Stimulated activated CD4-positive, alpha-beta T cell treated with anti-CD3 and anti-CD28 coated beads, Interleukin-2, amount 100 ng/mL, for 4 hours (primary cell): ENCODE results near the gene NRN1.
"Not testable (repeated sequence)": the region's sequence is repeated elsewhere in the genome, so short reads cannot be mapped to it uniquely, and the experiment has no call there.

ENCODE experiments used
- DNase-seq: peaks from one replicate; pipeline ENCODE4 v3.0.0-alpha.2; 2020; ENCODE audit warnings: low read depth

Gene NRN1

DNA sequence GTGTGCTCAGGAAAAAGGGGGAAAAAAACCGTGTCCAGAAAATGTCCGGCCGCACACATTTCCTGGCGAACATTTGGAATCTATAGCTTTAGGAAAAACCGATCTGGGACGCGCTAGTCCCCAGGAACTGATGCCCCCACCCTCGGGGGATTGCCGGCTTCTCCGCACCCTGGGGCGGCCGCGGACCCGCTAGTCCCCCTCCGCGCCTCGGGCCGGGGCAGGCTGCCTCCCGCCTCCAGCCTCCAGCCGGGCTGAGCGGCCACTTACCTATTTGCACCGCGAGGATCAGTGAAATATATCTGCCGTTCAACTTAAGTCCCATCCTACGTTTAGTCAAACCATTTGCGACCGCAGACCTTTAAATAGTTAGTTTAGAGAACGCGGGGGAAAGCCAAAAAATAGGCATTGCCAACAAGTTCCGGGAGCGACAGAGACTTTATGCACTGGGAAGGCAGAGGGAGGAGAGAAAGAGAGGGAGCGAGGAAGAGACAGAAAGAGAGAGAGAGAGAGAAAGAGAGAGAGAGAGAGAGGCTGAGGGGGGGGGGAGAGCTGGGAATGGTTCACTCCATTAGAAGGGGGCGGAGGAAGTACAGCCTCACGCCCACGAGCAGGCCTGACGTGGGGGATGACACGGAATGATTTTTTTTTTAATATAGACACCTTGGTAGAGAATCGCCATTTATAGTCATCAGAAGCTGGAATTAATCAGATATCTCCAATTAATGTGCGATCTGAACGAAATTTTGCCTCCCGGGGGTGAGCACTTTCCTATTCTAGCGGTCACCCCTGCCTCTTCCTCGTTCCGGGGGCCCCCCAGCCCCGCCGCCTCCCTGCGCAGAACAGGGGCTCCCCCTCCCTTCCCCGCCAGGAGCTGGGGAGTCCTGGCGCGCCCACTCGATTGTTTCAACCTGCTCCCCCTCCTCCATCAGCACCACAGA, at the start of gene NRN1:
Gene NRN1 (minus strand): TSS at position 498 of the 938 bp plus-strand sequence. CDS start 176 bp downstream, at position 322.
- no peak for DNase-seq

DNA sequence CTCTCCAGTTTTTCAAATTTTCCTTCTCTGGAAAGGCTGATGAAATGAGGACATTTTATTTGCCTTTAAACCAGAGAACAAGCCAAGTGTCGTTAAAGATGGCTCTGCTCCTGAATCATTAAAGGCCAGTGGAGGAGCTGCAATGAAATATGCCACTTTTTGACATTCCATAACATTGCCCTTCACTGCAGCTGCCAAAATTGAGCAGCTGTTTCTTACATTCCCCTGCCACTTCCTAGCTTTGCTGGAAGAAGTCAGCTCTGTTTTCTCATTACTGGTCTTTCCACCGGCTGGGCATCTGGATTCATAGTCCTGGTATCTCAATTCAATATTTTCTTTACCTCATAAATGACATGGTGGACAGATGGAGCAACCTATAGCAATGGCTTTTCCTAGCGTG, 45.5 kb upstream of the NRN1 start:
- no peak for DNase-seq

DNA sequence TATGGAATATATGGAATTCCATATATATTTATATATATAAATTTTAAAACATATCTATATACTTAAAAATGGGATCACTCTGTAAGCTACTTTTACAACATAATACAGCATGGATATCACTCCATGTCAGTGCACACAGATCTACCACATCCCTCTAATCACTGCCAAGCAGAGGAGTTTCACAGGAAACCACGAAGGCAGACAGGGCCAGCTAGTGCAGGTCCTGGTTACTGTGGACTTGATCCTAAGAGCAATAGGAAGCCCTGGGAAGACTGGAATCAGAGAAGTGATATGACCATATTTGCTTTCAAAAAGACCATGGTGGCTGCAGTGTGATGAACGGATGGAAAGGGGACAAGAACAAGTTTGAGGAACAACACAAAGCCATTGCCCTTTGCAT, 40.0 kb upstream of the NRN1 start:
- no peak for DNase-seq

DNA sequence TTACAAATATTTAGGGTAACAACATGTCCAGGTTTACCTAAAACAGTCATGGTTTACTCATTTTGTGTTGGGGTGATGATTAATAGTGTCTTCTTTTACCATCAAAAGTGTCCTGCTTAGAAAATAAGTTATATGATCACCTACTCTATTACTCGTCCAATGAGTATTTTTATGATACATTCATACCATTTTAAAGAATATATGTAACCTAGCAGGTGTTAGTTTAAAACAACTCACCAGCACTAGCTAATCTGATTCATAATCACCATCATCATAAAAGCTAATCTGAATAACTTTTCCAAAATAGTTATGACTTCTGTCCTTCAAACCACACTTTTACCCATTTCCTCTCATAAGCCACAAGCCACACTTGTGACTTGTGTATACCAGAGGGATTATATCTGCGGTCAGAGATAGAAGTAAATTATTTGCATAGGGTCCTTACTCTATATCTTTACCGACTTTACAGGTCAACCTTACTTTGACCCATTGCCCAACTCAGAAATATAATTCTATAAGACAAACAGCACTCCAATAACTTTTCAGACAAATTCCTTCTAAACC, 33.3 kb upstream of the NRN1 start:
- no peak for DNase-seq

- no peak for DNase-seq
Measured at GRCh38 chr6:6037179-6037578, 30.5 kb upstream of the NRN1 start.

- DNase-seq: no peak
Measured at GRCh38 chr6:6033858-6034257, 27.1 kb upstream of the NRN1 start.

DNA sequence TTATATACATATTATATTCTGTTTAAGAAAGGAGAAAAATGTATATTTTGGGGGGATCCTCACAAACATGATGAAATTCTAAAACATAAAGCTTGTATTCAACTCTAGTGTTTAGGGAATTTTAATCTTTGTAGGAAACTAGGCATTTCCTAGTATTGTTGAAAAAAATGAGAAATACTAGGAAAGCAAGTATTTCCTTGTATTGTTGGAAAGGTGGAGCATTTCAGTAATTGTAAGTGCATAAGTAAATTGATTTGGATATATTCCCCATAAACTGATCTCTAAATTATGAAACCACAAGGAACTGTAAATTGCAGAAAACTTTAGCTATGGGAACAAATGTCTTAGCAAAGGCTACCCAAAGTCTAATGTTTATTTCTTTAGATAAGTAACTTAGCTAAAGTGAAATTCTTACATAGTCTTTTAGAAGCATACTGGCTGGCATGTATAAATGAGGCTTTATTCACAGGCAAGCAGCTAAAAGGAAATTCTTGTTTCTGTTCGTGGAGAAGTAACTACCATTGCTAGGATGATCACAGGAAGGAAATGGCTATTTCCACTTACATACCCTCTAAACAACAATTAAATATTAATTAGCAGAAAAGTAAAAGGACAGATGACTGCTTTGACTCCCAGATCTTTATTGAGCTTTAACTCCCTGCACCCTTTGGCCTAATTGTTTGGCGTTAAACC, 19.9 kb upstream of the NRN1 start:
- DNase-seq: no peak

GRCh38 chr6:6025736-6026135, 19.0 kb upstream of the NRN1 start:
- no peak for DNase-seq

DNA sequence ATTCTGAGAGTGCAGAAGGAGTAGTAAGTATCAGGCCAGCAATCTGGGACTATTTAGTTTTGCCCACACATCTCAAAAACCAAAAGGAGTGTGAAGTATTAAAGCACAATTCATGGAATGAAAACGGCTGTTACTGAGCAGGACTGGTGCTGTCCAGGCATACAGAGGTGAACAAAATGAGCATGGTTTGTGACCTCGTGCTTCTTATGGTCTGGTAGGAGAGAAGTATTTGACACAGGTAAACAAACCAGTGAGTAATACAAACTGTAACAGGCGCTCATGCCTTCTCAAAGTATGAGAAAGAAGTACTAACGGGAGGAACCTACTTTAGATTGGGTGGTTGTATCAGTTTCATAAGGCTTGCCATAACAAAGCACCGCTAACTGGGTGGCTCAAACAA, 17.5 kb upstream of the NRN1 start:
- DNase-seq: no peak

DNA sequence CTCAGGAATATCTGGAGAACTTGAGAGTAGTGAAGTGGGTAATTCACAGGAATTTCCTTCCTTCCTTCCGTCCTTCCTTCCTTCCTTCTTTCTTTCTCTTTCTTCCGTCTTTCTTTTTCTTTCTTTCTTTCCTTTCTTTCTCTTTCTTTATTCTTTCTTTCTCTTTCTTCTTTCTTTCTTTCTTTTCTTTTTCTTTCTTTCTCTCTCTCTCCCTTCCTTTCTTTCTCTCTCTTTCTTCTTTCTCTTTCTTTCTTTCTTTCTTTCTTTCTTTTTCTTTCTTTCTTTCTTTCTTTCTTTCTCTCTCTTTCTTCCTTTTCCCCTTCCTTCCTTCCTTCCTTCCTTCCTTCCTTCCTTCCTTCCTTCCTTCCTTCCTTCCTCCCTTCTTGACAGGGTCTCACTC, 16.1 kb upstream of the NRN1 start:
- not testable (repeated sequence) for DNase-seq

DNA sequence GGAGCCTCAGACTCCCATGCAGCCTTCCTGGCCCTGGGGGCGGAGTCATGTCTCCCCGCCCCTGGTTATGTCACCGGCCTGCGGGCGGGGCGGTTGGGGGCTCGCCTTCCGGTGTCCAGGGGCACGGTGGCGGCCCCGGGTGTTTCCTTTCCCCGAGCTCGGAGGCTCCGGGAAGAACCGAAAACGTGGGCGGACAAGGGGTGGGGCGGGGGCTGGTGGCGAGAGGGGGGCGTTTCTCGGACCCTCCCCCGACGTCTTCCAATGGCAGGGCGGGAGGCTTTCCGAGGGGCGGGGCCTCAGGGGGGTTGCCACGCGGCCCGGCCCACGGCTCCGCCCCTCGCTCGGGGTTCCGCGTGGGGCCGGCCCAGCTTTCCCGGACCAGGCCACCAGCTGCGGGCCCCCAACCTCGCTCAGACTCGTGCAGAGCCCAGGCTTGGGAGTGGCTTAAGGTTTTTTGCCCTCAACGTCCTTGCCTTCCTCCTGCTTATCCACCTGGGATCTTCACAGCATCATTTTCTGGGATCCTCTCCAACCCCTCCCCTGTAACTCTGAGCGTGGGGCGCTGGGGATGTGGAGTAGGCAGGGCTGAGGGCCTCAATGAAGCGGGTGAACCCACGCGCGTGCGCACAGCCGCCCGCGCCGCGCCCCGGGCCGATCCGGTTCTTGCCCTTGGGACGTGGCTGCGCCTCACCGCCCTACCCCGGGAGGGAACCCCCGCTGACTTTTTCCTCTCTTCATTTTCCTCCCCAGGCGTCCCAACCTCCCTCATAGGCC, 2.1 kb upstream of the NRN1 start:
- DNase-seq: no peak

DNA sequence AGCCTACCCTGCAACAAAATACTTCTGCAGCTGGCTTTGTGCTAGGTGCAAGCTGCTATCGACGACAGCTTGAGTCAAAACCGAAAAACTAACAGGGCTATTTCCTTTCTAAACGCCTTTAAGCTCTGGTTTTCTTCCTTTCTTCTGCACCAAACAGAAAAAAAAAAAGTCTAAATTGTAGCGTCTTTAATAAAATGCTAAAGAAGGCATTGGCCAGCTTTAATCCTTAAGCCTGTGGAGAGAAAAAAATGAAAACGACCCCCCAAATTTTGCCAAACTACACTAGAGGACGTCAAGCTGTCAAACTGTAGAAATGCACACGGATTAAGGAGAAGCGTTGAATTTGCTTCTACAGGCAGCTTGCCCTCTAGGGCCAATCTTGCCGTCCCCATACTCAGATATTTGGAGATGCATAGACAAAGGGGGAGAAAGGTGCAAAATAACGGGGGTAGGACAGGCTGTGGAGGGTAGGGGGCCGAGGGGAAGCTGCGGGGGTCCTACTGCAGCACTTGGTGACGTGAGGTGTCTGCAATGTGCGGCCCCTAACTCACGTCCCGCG, 1.4 kb upstream of the NRN1 start:
- DNase-seq: no peak

- no peak for DNase-seq
Measured at GRCh38 chr6:6007366-6008088, 802 bp upstream of the NRN1 start.

GRCh38 chr6:6006006-6006427, 708 bp downstream of the NRN1 start:
- DNase-seq: no peak

- DNase-seq: no peak
Measured at GRCh38 chr6:6005051-6006005, 1.4 kb downstream of the NRN1 start.

GRCh38 chr6:6004390-6004995, 2.2 kb downstream of the NRN1 start:
- no peak for DNase-seq

DNA sequence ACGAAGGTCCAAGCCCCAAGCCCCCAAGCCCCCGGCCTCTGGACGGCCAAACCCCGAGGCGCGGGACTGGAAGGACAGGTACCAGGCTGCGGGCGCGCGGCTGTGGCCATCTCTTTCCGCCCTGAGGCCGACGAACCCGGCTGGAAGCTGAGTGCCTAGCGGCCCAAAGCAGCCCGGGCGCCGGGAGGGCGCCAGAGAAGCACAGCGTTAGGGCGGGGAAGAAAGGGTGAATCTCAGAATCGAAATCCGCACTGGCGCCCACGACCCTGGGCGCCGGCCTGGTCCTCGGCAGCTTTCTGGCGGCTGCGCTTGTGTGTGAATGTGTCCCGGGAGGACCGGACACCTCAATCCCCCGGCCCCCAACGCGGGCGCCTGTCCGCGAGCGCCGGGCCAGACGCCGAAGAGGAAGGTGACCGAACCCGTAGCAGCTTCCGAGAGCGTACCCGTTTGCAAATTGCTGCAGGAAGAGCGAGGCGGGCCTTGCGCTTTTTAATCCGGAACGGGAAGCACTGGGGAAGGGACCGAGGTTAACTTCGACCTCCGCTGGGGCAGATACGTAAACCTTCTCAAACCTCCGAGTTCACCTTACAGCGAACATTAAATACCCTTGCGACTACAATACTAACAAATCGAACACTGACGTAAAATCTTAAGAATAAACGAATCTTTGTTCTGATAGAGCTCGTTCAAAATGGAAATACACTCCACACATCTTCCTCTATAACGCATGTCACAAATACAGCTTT, 2.9 kb downstream of the NRN1 start:
- DNase-seq: no peak

- no peak for DNase-seq
Measured at GRCh38 chr6:6002848-6003620, 3.7 kb downstream of the NRN1 start.
